Endothelial cell (in vitro differentiated cells): ENCODE results near the gene RNASE7. TPM values are rescaled to one million over a fixed set of nuclear protein-coding genes. Genes with fewer than 3 reads are reported as not detected.

Source experiments
- DNase-seq: peaks from one replicate; pipeline ENCODE4 v3.0.0; 2021; ENCODE audit warnings: low spot score
- H3K27ac Mint-ChIP-seq: one replicate; pipeline ENCODE4 v1.8.0; 2021; ENCODE audit warnings: mixed read lengths, inconsistent platforms; ENCODE audit not compliant: unreplicated experiment
- H3K27me3 Mint-ChIP-seq: one replicate; pipeline ENCODE4 v1.8.0; 2021; ENCODE audit warnings: mild to moderate bottlenecking, moderate library complexity, mixed read lengths, inconsistent platforms; ENCODE audit not compliant: unreplicated experiment
- H3K36me3 Mint-ChIP-seq: one replicate; pipeline ENCODE4 v1.8.0; 2021; ENCODE audit warnings: mild to moderate bottlenecking, low read depth, mixed read lengths, inconsistent platforms; ENCODE audit not compliant: unreplicated experiment
- H3K4me1 Mint-ChIP-seq: one replicate; pipeline ENCODE4 v1.8.0; 2021; ENCODE audit warnings: mild to moderate bottlenecking, mixed read lengths, inconsistent platforms; ENCODE audit not compliant: unreplicated experiment
- H3K4me3 Mint-ChIP-seq: one replicate; pipeline ENCODE4 v1.8.0; 2021; ENCODE audit warnings: mild to moderate bottlenecking, mixed read lengths, inconsistent platforms; ENCODE audit not compliant: unreplicated experiment
- H3K9me3 Mint-ChIP-seq: one replicate; pipeline ENCODE4 v1.8.0; 2021; ENCODE audit warnings: mixed read lengths, inconsistent platforms; ENCODE audit not compliant: unreplicated experiment
- CTCF ChIP-seq: fragments of 200-600 bp; sonication (generic); IDR thresholded peaks from one replicate; pipeline ENCODE4 v1.5.0; 2021; ENCODE audit warnings: antibody characterized with exemption; ENCODE audit not compliant: unreplicated experiment
- total RNA-seq: library from RNA; stranded (reverse); fragmentation: NEBNext Ultra II Directional; extraction: Animal tissue kit (Norgen Biotek cat#: 25700); gene quantifications from one replicate; pipeline ENCODE4 v1.2.1, GENCODE V29; 2021; ENCODE audit not compliant: unreplicated experiment

The RNASE7 gene
- total RNA-seq, 1 donor from 2014 or later: not detected

- Mint-ChIP-seq H3K4me3 (no peak overlapping the region), H3K9me3 (no peaks in the 10 kb centered on the region), H3K27ac (no peak overlapping the region), H3K4me1 (peaks cover 5% of the 10 kb centered on the region), H3K27me3 (peaks cover 6% of the 10 kb centered on the region), H3K36me3 (no peaks in the 10 kb centered on the region)
- DNase-seq: no peak
- TF ChIP-seq CTCF: no peak
These were observed 17.9 kb downstream of the RNASE7 start for GRCh38 chr14:21059842-21060613.

GRCh38 chr14:21060614-21061346 is 18.6 kb downstream of the RNASE7 start:
- no peak overlapping the region for H3K27ac Mint-ChIP-seq
- peaks cover 5% of the 10 kb centered on the region for H3K4me1 Mint-ChIP-seq
- H3K9me3 Mint-ChIP-seq: no peaks in the 10 kb centered on the region
- H3K36me3 Mint-ChIP-seq: no peaks in the 10 kb centered on the region
- H3K4me3 Mint-ChIP-seq: no peak overlapping the region
- no peak for TF ChIP-seq CTCF
- H3K27me3 Mint-ChIP-seq: peaks cover 6% of the 10 kb centered on the region
- no peak for DNase-seq

DNA sequence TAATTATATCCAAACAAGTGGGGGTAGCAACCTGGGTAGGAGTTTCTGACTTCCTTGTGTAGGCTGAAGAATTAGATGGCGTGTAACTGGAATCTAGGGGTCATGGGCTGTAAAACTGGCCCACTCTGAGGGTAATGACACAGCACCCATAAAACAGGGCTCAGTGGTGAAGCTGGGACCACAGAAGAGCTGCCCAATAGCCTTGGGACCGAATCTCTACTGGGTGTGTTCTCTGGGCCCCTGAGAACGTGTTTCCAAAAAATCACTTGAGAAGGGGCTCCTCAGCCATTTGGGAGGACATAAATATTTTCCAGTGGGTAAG is 19.1 kb downstream of the RNASE7 start:
- Mint-ChIP-seq H3K27me3 (peaks cover 6% of the 10 kb centered on the region), H3K9me3 (no peaks in the 10 kb centered on the region), H3K4me3 (no peak overlapping the region), H3K36me3 (no peaks in the 10 kb centered on the region), H3K27ac (no peak overlapping the region), H3K4me1 (peaks cover 5% of the 10 kb centered on the region)
- DNase-seq: no peak
- TF ChIP-seq CTCF: no peak

DNA sequence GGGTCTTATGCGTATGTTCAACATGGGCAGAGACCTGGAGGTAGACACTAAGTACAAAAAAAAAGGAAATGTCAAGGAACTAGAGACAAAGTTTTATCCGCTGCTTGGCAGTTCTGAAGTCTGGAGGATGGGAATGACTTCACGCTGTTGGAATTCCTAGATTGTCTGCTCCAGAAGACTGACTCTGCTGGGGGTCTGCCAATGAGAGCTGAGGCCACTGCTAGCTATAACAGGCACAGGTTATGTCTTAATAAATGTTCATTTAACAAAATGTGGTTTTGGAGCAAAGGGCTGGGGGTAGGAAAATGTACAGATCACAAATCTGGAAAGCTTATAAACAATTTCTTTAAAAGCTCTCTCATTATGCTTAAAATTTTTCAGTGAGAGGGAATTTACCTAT is 21.3 kb downstream of the RNASE7 start:
- H3K27me3 Mint-ChIP-seq: peaks cover 8% of the 10 kb centered on the region
- H3K9me3 Mint-ChIP-seq: no peaks in the 10 kb centered on the region
- H3K4me3 Mint-ChIP-seq: peak overlapping the region; percentile 43
- no peaks in the 10 kb centered on the region for H3K36me3 Mint-ChIP-seq
- no peak for TF ChIP-seq CTCF
- peaks cover 5% of the 10 kb centered on the region for H3K4me1 Mint-ChIP-seq
- no peak for DNase-seq
- H3K27ac Mint-ChIP-seq: peak overlapping the region; percentile 87
